OCI-LY7 (cell line): ENCODE data around the gene CCDC33.

Experiments
- EZH2phosphoT487 ChIP-seq: fragments of 200-600 bp; sonication (generic); IDR thresholded peaks from 2 replicates; pipeline ENCODE4 v1.6.1; 2018; ENCODE audit warnings: low read depth, borderline replicate concordance, mild to moderate bottlenecking, mixed run types, antibody characterized with exemption, low read length, moderate library complexity, mixed read lengths
- TF ChIP-seq, protein P1 (sequence below): fragments of 200-600 bp; sonication (generic); conservative IDR thresholded peaks from 2 replicates; pipeline ENCODE4 v1.5.1; 2014; ENCODE audit warnings: mild to moderate bottlenecking, antibody characterized with exemption, low read length, moderate library complexity, mixed read lengths

DNA sequence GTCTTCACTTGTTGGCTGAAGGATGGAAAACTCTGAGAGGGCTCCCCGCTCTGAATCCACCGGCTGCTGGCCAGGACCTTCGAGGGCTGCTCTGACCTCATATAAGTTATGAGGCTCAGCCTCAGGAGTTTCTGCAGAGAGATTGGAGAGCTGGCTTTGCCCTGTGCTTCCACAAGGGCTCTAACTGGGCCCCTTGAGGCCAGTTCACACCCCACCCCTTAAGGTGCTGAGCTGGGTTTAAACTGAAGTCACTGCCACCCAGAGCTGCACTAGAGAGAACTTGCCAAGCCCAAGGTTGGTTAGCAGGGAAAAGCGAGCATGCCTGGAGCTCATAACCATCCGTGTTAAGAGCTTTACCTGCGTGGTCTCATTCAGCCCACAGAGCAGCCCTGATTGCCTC is 2.8 kb upstream of the CCDC33 start:
- TF ChIP-seq, protein P1, sequence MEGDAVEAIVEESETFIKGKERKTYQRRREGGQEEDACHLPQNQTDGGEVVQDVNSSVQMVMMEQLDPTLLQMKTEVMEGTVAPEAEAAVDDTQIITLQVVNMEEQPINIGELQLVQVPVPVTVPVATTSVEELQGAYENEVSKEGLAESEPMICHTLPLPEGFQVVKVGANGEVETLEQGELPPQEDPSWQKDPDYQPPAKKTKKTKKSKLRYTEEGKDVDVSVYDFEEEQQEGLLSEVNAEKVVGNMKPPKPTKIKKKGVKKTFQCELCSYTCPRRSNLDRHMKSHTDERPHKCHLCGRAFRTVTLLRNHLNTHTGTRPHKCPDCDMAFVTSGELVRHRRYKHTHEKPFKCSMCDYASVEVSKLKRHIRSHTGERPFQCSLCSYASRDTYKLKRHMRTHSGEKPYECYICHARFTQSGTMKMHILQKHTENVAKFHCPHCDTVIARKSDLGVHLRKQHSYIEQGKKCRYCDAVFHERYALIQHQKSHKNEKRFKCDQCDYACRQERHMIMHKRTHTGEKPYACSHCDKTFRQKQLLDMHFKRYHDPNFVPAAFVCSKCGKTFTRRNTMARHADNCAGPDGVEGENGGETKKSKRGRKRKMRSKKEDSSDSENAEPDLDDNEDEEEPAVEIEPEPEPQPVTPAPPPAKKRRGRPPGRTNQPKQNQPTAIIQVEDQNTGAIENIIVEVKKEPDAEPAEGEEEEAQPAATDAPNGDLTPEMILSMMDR: no peak
- TF ChIP-seq EZH2phosphoT487: no peak
